ENCODE results near the gene ETV7. TPM values are rescaled to one million over a fixed set of nuclear protein-coding genes. Genes with fewer than 3 reads are reported as not detected.
"Not testable (repeated sequence)": the region's sequence is repeated elsewhere in the genome, so short reads cannot be mapped to it uniquely, and the experiment has no call there.

Gene ETV7
- total RNA-seq, 1 donor from 2014 or later: not detected

DNA sequence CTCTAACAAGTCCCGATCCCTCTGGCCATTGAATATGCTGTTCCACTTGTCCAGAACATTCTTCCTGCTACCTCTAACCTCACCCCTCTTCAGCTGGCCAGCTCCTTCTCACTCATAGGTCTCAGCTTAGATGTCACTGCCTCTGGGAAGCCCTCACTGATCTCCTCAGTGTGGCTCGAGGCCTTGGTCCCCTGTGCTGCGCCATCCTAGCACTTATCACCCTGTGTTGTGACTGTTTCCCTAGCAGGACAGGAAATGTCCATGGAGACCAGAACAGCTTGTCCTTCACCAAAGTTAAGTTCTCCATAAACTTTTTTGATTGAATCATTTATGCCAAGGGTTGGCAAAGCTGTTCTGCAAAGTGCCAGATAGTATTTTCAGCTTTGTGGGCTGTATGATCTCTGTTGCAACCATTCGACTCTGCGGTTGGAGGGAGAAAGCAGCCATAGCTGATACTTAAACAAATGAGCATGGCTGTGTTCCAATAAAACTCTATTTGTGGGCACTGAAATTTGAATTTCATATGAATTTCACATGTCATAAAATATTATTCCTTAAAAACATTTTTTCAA is 44.3 kb downstream of the ETV7 start:
- H3K4me1 Mint-ChIP-seq (ENCODE audit: low read depth, unreplicated experiment): no peaks in the 10 kb centered on the region
- H3K27ac Mint-ChIP-seq (ENCODE audit: unreplicated experiment): no peak overlapping the region
- DNase-seq: no peak
- no peak overlapping the region for H3K4me3 Mint-ChIP-seq (ENCODE audit: unreplicated experiment)
- TF ChIP-seq, protein P1, sequence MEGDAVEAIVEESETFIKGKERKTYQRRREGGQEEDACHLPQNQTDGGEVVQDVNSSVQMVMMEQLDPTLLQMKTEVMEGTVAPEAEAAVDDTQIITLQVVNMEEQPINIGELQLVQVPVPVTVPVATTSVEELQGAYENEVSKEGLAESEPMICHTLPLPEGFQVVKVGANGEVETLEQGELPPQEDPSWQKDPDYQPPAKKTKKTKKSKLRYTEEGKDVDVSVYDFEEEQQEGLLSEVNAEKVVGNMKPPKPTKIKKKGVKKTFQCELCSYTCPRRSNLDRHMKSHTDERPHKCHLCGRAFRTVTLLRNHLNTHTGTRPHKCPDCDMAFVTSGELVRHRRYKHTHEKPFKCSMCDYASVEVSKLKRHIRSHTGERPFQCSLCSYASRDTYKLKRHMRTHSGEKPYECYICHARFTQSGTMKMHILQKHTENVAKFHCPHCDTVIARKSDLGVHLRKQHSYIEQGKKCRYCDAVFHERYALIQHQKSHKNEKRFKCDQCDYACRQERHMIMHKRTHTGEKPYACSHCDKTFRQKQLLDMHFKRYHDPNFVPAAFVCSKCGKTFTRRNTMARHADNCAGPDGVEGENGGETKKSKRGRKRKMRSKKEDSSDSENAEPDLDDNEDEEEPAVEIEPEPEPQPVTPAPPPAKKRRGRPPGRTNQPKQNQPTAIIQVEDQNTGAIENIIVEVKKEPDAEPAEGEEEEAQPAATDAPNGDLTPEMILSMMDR (IDR thresholded peaks at IDR 0.05; ENCODE audit: partially characterized antibody, unreplicated experiment): no peak
- no peaks in the 10 kb centered on the region for H3K36me3 Mint-ChIP-seq (ENCODE audit: unreplicated experiment)
- H3K27me3 Mint-ChIP-seq (ENCODE audit: unreplicated experiment): peaks cover 2% of the 10 kb centered on the region
- no peaks in the 10 kb centered on the region for H3K9me3 Mint-ChIP-seq (ENCODE audit: unreplicated experiment)

DNA sequence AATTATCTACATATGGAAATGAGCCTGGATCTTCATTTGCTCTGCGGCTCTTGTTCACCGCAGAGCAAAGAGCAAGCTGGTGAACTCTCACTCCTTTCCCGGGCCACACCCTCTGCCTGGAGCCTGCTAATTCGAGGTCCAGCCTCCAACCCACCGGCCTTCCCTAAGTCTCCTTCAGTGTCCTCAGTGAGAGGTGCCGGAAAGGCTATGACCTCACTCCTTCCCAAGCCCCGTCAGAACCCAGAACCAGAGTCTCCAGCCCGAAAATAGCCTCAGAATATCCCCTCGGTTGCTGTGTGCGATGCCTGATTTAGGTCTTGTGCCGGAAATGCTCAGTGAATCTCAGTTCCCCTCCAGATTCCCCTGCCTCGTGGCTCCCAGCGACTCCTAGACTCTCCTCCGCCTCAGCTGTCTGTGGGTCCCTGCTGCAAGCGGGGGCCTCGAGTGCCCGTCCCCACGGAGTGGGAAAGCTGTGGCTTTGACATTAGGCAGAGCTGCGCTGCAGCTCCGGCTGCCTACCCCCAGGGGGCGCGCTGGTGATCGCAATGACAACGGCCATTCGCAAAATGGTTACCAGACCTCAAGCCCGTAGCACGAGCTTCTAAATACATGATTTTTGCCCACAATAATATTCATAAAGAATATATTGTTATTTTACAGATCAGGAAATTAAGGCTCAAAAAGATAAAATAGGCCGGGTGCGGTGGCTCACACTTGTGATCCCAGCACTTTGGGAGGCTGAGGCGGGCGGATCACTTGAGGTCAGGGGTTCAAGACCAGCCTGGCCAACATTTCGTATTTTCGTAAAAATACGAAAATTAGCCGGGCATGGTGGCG is 46.6 kb downstream of the ETV7 start:
- Mint-ChIP-seq H3K4me1 (ENCODE audit: low read depth, unreplicated experiment) (no peaks in the 10 kb centered on the region), H3K36me3 (ENCODE audit: unreplicated experiment) (no peaks in the 10 kb centered on the region), H3K27ac (ENCODE audit: unreplicated experiment) (peak overlapping the region; percentile 21), H3K27me3 (ENCODE audit: unreplicated experiment) (no peaks in the 10 kb centered on the region), H3K9me3 (ENCODE audit: unreplicated experiment) (peaks cover 2% of the 10 kb centered on the region), H3K4me3 (ENCODE audit: unreplicated experiment) (peak overlapping the region; percentile 82)
- TF ChIP-seq, protein P1 (IDR thresholded peaks at IDR 0.05; ENCODE audit: partially characterized antibody, unreplicated experiment): peak; percentile 98
- peak; percentile 87 for DNase-seq

DNA sequence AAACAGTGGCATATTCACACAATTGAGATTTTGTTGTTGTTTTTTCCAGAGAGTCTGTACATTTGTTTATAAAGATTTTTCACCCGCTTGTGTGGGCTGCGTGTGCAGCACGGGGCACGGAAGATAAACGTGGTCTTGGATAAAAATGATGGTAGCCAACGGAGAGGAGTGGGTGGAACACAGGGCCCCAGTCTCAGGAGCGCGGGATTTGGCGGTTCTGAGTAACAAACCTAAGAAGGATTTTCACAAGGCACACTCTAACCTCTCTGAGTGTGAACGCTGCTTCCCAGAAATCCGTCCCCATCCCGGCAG is 47.2 kb downstream of the ETV7 start:
- Mint-ChIP-seq H3K4me1 (ENCODE audit: low read depth, unreplicated experiment) (no peaks in the 10 kb centered on the region), H3K9me3 (ENCODE audit: unreplicated experiment) (peaks cover 2% of the 10 kb centered on the region), H3K27me3 (ENCODE audit: unreplicated experiment) (no peaks in the 10 kb centered on the region), H3K27ac (ENCODE audit: unreplicated experiment) (no peak overlapping the region), H3K36me3 (ENCODE audit: unreplicated experiment) (no peaks in the 10 kb centered on the region), H3K4me3 (ENCODE audit: unreplicated experiment) (peak overlapping the region; percentile 82)
- no peak for DNase-seq
- TF ChIP-seq, protein P1 (IDR thresholded peaks at IDR 0.05; ENCODE audit: partially characterized antibody, unreplicated experiment): no peak

DNA sequence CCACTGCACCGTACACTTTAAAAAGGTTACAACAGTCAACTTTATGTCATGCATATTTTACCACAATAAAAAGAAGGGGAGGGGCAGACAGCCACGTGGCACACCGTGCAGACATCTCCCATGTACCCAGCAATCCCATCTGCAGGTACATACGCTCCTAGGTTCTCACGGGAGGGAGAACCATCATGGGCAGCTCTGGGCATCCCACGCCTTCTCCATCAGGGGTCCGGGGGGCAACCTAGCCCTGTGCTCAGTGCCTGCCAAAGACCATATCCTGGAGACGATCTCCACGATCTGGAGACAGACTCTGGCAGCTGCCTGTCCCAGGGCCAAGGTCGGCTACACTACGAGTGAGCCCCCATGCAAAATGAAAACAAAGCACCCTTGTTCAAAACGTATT is 48.3 kb downstream of the ETV7 start:
- peaks cover 2% of the 10 kb centered on the region for H3K9me3 Mint-ChIP-seq (ENCODE audit: unreplicated experiment)
- H3K27me3 Mint-ChIP-seq (ENCODE audit: unreplicated experiment): peaks cover 3% of the 10 kb centered on the region

DNA sequence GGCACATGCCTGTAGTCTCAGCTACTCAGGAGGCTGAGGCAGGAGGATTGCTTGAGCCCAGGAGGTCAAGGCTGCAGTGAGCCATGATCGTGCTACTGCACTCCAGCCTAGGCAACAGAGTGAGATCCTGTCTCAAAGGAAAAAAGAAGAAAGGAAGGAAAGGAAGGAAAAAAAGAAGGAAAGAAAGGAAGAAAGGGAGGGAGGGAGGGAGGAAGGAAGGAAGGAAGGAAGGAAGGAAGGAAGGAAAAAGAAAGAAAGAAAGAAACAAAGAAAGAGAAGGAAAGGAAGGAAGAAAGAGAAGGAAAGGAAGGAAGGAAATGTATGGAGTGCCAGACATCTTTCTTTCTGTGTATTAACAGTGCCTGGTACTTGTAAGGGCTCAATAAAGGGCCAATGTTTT is 49.2 kb downstream of the ETV7 start:
- H3K27me3 Mint-ChIP-seq (ENCODE audit: unreplicated experiment); H3K27ac Mint-ChIP-seq (ENCODE audit: unreplicated experiment); DNase-seq; H3K9me3 Mint-ChIP-seq (ENCODE audit: unreplicated experiment); H3K36me3 Mint-ChIP-seq (ENCODE audit: unreplicated experiment); H3K4me3 Mint-ChIP-seq (ENCODE audit: unreplicated experiment): not testable (repeated sequence)
- peaks cover 20% of the 10 kb centered on the region for H3K4me1 Mint-ChIP-seq (ENCODE audit: low read depth, unreplicated experiment)

More for the DNA sequence above, 48.3 kb downstream of the ETV7 start:
- H3K27ac Mint-ChIP-seq (ENCODE audit: unreplicated experiment): no peak overlapping the region
- no peak for DNase-seq
- H3K4me3 Mint-ChIP-seq (ENCODE audit: unreplicated experiment): no peak overlapping the region
- TF ChIP-seq, protein P1 (IDR thresholded peaks at IDR 0.05; ENCODE audit: partially characterized antibody, unreplicated experiment): no peak
- H3K4me1 Mint-ChIP-seq (ENCODE audit: low read depth, unreplicated experiment): peaks cover 11% of the 10 kb centered on the region
- no peaks in the 10 kb centered on the region for H3K36me3 Mint-ChIP-seq (ENCODE audit: unreplicated experiment)

Data from glutamatergic neuron (in vitro differentiated cells).